ENCODE measurements around the gene MYO9A.

Gene MYO9A

DNA sequence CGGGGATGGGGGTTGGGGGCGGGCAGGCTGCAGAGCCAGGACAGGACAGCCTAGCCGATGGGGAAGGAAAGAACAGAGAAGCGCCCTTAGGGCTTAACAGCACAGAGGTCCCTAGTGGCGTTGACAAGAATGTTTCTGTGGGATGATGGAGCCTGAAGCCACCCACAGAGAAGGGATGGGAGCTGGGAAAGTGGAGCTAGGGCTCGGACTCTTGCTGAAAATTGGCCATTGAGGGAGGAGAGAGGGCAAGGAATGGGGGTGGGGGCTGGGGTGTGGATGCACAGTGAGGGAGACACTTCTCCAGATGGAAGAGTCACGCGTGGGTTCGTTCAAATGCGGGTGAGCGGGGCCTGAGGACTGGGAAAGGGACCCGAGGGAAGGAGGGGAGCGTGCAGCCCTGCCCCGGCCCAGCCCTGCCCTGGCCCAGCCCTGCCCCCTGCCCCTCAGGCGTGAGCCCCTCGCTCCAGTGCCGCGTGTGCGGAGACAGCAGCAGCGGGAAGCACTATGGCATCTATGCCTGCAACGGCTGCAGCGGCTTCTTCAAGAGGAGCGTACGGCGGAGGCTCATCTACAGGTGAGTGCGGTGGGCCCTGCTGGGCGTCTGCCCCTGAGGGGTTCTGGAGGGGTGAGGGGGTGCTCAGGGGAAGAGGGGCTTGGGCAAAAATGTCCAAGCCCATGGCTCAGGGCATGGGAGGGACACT lies 306.8 kb downstream of the MYO9A start:
- in situ Hi-C loops (cut with MboI; ENCODE audit: low sequenced_read_pairs) = no loop called here

DNA sequence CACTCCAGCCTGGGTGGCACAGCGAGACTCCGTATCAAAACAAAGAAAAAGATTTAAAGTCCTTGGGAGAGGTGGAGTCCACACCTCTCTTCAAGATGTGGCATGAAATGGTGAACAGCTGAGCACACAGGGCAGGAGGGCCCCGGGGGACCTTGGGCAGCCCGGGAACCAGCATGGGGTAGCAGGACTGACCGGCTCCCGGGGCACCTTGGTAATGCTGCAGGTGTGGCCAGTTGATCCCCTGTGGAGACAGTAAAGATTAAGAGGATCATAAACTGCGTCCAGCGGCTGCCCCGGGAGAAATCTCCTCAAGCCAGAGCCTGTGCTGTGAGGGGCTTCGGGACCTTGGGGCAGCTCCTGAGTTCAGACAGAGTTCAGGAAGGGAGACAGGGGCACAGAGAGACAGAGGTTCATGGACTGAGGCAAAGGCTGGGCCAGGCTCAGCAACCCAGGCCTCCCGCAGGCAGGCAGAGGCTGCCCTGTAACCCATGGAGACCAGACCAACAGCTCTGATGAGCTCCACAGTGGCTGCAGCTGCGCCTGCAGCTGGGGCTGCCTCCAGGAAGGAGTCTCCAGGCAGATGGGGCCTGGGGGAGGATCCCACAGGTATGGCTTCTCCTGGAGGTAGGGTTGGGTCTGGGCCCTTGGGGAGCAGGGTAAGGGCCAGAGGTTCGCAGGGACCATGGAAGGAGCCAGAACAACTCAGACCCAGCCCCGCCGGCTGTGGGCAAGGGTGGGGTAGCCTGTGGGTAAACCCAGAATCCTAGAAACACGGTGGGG lies 307.5 kb downstream of the MYO9A start, which contains the start of gene NR2E3:
Gene NR2E3 (plus strand): TSS at position 299 of the 780 bp plus-strand sequence. CDS start 190 bp downstream, at position 489.
- in situ Hi-C loops (cut with MboI; ENCODE audit: low sequenced_read_pairs) = no loop called here

DNA sequence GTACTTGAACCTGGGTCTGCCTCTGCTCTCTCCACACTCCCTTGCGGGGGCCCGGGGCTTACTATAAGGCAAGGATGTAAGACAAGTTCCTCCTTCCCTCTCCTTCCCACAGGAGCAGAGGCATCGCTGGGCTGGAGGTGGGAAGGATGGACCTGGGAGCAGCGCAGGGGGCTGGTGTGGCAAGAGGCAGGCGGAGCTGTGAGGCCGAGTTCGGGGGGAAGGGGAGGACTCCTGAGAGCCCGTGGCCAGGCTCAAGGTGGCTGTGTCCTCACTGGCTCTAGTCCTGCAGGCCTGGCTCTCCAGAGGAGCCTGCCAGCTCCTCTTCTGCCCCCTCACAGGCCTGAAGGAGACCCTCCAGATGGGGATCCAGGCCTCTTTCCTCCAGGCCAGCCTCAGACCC lies 308.6 kb downstream of the MYO9A start:
- in situ Hi-C loops (cut with MboI; ENCODE audit: low sequenced_read_pairs) = no loop called here

DNA sequence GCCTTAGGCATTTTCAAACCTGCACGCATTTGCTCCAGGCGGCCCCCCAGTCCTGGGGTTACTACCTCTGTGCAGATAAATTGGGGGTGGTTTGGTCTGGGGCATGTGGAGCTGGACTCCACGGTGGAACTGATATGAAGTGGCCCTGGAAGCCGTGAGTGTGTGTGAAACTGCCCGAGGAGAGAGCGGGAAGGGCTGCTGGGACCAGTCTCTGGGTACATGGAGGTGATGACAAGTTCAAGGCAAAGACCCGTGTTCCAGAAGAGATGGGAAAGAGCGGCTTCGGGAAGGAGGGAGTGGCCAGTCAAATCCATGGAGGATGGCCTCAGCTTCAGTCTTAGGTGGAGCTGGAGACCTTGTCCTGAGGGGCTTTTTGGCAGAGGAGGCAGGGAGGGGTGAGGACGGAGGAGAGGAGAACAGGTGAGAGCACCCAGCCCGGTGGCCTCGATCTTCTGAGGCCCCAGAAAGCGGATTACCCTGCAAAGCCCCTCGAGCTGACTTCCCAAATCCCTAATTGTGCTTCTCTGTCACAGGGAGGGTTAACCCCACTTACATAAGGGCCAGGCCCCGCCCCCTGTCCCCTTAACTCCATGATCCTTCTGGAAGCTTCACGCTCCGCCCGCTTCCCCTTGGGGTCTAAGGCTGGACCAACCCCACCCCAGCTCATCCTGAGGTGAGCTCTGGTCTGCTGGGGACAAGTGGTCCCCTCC lies 309.5 kb downstream of the MYO9A start:
- in situ Hi-C loops (cut with MboI; ENCODE audit: low sequenced_read_pairs) = no loop called here

DNA sequence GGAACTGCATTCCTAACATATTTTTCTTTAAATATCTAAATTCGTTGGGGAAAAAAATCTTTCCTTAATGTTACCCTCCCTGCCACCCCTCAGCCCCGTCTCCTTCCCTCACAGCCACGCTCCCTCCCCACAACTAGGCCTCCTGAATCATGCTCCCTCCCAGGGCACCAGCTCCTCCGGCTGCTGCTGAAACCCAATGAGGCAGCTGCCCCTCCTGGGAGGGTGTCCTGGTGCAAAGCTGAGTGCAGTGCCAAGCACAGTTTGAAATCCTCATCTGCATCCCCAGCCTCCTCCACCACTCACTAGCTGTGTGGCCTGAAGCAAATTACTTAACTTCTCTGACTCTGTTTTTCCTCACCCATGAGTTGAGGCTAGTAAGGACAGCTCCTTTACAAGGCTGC lies 310.3 kb downstream of the MYO9A start:
- in situ Hi-C loops (cut with MboI; ENCODE audit: low sequenced_read_pairs) = no loop called here

DNA sequence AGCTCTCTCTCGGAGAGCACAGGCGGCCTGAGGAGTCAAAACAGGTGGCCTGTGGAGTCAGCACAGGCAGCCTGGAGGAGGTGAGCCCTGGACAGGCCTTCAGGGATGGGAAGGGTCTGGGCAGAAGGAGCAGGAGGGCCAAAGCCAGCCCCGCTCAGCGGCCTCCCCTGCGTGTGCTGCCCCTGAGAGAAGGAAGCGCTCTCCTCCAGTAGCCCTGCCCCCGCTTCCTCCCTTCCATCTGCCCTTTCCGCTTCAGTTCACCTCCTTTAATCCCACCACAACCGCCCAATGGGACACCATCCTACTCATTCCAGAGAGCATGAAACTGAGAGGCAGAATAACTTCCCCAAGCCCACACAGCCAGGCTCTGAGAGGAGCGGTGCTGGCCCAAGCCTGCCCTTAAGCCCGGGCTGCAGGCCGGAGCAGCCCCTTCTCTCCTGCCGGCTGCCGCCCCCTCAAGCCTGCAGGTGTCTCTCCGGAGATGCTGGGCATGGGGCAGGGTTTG lies 310.8 kb downstream of the MYO9A start:
- in situ Hi-C loops (cut with MboI; ENCODE audit: low sequenced_read_pairs) = no loop called here

DNA sequence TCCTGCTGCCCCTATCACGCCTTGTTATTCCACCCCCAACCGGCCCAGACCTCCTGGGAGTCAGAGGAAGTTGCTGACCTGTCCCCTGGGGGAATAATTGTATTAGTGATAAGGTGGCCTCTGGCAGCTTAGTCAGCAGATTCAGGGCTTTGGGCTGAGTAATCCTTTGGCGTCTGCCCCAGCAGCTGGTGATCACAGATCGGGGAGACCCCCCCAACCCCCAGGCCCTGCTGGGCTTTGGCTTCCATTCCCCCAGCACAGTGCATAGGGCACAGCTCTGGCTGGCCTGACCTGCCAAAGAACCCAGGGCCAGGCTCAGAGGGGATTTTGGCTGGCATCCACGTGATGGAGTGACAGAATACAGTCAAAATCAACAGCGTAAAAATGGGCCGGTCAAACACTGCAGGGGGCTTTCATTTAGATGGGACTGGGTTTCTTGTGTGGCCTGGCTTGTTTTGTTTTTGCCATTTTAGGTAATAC lies 311.5 kb downstream of the MYO9A start:
- in situ Hi-C loops (cut with MboI; ENCODE audit: low sequenced_read_pairs) = no loop called here

DNA sequence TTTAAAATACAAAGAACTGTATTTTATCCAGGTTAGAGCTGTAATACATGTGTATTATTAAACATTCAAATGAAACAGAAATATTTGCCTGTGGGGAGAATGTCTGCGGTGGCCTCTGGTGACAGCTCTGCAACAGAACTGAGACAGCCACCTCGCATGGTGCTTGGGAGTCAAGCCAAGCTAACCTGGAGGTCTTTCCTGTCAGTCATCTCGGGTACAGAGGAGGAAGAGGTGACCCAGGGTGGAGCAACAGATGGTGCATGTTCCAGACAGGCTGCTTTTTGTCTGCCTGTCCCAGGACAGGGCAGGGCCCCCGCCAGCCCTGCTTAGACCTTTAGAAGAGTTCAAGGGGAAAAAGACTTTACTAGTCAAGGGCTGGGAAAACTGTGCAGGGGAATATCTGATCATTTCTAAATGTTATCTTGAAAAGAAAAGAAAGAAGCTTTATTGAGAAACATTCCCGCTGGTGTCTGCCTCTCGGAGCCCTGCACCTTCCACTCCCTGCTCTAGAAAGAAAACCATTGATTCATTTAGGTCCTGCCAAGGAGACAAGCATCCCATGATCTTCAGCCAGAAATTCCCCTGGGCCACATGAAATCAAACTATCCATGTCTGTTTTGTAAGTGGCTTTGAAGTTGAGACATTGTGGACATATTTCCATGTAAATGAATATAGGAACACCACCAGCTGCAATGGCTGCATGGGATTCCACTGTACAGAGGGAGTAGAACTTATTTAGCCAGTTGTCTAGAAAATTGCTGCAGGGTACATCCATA lies 313.1 kb downstream of the MYO9A start:
- in situ Hi-C loops (cut with MboI; ENCODE audit: low sequenced_read_pairs) = no loop called here

DNA sequence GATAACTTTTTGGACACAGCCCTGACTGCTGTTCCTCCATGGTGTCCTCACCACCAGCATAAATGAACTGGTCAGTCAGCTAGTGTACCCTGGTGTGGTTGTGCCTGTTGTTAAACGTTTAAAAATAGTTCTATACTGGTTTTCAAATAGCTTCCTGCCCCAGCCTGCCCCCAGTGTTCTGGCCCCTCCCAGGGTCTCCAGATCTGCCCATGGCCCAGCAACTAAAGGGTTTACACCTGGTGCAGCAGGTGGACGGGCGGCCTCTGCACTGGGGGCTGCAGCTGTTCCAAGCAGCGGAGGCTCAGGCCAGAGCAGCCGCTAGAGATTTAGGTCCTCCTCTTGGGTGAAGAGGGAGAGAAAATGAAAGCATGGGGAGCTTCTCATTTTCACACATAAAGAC lies 313.7 kb downstream of the MYO9A start:
- in situ Hi-C loops (cut with MboI; ENCODE audit: low sequenced_read_pairs) = no loop called here

DNA sequence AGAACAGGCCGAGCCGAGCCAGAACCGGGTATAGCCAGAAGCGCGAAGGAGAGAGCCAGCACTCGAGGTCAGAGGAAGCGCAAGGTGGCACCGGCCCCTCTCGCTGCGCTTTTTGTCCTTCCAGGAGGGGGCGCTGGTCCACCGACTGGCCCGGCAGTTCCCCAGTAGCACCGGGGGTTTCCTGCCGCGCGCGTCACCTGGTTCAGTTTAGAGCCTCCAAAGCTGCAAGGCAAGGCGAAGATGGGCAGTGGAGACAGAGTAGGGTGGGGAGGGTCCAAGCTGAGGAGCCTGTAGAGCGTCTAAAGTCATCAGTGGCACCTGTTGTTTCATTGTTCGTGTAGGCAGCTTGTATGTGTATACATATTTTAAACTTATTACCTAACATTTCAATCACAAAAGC lies 315.2 kb downstream of the MYO9A start:
- in situ Hi-C loops (cut with MboI; ENCODE audit: low sequenced_read_pairs) = no loop called here

DNA sequence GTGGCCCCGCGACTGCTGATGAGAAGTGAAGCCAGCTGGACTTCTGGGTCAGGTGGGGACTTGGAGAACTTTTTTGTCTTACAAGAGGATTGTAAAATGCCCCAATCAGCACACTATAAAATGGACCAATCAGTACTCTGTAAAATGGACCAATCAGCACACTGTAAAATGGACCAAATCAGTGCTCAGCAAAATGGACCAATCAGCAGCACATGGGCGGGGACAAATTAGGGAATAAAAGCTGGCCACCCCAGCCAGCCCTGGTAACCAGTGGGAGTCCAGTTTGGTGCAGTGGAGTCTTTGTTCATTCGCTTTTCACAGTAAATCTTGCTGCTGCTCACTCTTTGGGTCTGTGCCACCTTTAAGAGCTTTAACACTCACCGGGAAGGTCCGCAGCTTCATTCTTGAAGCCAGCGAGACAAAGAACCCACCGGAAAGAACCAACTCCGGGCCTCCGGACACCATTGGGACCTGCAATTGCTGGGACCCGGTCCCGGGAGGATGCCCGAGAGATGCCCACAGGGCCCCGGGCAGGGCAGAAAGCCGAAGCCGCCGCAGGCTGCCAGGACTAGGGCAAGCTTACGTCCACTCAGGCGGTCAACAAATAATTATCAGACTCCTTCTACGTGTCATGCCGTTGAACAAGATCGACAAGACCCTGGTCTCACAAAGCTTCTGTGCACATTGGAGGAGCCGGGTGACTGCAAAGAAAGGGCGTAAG lies 315.9 kb downstream of the MYO9A start:
- in situ Hi-C loops (cut with MboI; ENCODE audit: low sequenced_read_pairs) = no loop called here

DNA sequence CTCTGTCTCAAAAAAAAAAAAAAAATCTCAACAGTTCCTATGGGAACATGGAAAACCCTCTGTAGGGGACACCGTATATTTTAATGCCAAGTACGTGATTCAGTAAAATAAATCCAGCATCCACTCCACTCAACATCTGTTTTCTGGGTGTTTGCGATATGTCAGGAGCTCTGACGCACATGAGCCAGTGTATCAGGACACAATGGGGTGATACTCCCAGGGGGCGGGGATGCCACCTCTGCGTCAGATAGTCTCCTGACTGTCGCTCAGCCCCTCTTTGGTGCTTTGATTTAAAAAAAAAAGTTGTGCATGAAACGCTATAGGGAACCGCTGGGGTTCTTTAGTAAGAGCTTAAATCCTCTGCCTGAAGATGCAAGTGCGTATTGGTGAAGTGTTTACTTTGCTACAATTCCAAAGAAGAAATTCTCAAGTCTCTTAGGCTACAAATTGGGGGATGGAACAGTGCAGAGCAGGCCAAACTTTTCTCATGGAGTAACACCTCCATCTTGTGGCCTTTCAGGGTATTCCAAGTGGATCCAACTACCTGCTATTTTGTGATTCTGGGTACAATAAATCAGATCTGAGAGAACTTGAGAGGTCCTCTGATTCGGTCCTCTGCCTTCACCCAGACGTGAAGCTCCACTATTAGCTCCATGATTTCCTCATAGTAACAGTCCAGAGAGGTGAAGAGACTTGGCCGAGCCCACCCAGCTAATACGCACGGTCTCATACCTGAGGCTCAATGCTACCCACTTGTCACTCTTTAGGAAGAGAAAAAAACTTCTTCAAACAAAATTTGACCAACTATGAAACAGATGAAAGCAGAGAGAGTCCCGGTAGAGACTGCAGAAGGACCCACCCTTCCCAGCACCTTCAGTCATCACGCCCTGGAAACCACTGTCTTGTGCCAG lies 316.9 kb downstream of the MYO9A start:
- in situ Hi-C loops (cut with MboI; ENCODE audit: low sequenced_read_pairs) = no loop called here

DNA sequence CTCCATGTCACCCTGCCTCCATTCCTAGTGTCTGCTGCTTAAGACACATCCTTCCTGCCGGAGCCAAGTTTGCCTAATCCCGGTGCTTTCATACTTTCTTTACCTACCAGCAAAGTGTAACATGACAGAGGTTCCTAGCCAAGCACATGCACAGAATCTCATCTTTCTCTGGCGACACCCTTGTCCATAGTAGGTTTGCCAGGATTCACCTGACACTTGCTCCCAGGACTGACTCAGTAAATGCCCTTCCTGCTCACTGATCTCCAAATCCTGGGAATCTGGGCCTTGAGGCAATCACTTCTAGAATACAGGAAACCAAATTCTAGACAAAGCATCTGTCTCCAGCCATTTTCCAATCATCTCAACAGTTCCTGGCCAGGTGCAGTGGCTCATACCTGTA lies 317.8 kb downstream of the MYO9A start:
- in situ Hi-C loops (cut with MboI; ENCODE audit: low sequenced_read_pairs) = no loop called here

DNA sequence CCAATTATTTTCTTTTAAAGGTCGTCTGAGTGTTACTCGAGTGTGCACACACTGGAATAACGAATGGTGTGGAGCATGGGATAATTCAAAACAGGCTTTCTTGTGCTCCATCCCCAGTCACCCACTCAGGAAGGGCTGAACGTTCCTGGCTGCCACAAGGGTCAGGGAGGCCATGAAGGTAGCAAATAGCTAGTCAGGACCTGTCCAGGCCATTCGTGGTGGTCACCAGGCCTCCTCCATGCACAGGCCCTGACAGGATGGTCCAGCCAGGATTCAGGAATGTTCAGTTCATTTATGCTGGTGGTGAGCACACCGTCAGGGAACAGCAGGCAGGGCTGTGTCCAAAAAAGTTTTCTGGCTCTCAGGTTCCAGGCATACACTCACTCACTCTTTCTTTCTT lies 319.3 kb downstream of the MYO9A start:
- in situ Hi-C loops (cut with MboI; ENCODE audit: low sequenced_read_pairs) = no loop called here

DNA sequence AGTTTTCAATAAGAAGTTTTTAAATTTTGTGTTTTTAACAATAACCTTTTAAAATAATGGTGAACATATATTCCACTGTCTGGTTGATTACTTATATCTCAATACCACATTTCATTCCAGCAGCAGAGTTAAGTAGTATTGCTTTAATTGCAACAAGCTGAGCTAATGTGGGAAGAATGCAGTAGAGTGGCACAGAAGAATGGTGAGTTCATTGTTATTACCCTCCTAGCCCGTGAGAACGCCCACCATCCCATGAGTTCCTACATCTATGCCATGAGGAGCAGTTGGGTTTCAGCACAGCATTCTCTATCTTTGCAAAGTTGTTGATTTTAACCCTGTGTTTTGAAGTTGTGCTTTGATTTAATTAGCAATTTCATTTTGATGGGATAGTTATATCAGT lies 325.4 kb downstream of the MYO9A start:
- in situ Hi-C loops (cut with MboI; ENCODE audit: low sequenced_read_pairs) = no loop called here

DNA sequence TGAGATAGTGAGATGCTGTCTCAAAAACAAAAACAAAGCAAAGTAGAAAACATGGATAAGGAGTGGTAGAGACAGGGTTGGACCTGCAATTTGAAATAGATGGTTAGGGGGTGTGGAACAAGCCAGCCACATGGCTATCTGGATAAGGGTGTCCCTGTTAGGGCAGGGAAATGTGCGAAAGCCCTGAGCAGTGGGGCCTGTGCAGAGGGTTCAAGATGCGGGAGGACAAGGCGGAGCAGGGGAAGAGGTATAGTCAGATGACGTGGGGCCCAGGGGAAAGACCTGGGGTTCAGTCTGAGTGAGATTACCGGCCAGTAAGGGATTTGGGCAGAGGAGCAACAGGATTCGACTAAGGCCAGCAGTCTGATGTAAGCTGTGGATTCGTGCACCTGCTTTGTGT lies 326.0 kb downstream of the MYO9A start:
- in situ Hi-C loops (cut with MboI; ENCODE audit: low sequenced_read_pairs) = no loop called here

DNA sequence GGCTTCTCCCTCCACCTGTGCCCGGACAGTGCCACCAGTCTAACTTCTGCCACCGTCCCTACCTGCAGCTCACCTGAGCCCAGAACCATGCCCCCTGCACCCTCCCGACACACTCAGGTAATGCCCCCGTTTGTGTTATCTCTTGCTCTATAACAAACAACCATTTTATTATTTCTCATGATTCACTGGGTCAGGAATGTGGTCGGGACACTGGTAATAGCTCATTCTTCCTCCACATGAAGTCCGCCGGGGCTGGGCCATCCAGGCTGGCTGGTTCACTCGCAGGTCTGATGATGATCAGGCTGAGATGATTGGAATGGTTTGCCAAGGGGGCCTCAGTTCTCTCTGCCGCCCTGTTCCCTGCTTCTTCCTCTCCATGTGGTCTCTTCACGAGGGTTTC lies 327.9 kb downstream of the MYO9A start:
- in situ Hi-C loops (cut with MboI; ENCODE audit: low sequenced_read_pairs) = no loop called here

DNA sequence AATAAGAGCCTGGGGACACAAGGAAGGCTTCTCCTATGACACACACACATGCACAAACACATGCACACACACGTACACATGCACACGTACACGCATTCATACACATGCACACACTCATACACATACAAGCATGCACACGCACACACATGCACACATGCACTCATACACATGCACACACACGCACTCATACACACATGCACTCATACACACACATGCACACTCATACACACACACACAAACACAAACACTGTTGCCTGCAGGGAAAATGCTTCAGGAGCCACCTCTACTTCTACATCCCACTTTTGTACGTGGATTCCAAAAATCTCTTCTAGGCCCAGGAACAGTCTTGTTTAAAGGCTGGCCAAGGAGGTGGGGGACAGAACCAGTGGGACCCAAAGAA lies 328.3 kb downstream of the MYO9A start:
- in situ Hi-C loops (cut with MboI; ENCODE audit: low sequenced_read_pairs) = no loop called here
